H1 (cell line): Measurements from ENCODE around the gene OLFML2A. TPM values are rescaled to one million over a fixed set of nuclear protein-coding genes. Genes with fewer than 3 reads are reported as not detected.

Experiments
- CTCF ChIA-PET: fragments of 300-600 bp; sonication (Branson Sonifier 250); formaldehyde crosslinking; loops from one replicate; lab custom pipeline; 2021; ENCODE audit not compliant: partially characterized antibody; lab: Charles Lee
- POLR2A ChIA-PET: fragments of 300-600 bp; sonication (Branson Sonifier 250); formaldehyde crosslinking; loops from one replicate; lab custom pipeline; 2021; ENCODE audit warnings: inconsistent platforms; ENCODE audit not compliant: partially characterized antibody; lab: Charles Lee
- DNase-seq, 2 experiments: peaks; one replicate each; pipeline versions ENCODE4 v3.0.0 to v3.0.0-alpha.2; 2010 to 2022; ENCODE audit warnings: low spot score in 2 of 2, low read depth in 1 of 2, mixed read lengths in 1 of 2
- FAIRE-seq: peaks from 2 replicates; lab custom pipeline; 2011; peaks lifted over from hg19 to GRCh38; lab: Jason Lieb, UNC
- H2AFZ ChIP-seq: 2 replicates; pipeline ENCODE4 v1.8.1; 2012; ENCODE audit warnings: low read length, inconsistent platforms
- H2AK5ac ChIP-seq: 2 replicates; pipeline ENCODE4 v1.6.1; 2013; ENCODE audit warnings: low read depth, low read length
- H2BK120ac ChIP-seq: replicated peaks from 2 replicates; pipeline ENCODE3; 2013; ENCODE audit warnings: low read depth, low read length, inconsistent platforms
- H2BK12ac ChIP-seq: 2 replicates; pipeline ENCODE4 v1.6.1; 2013; ENCODE audit warnings: low read depth, low read length
- H2BK15ac ChIP-seq: 2 replicates; pipeline ENCODE4 v1.6.1; 2013; ENCODE audit warnings: low read length
- H2BK20ac ChIP-seq: 2 replicates; pipeline ENCODE4 v1.6.1; 2013; ENCODE audit warnings: low read length
- H2BK5ac ChIP-seq: 2 replicates; pipeline ENCODE4 v1.6.1; 2013; ENCODE audit warnings: low read depth, low read length
- H3K14ac ChIP-seq: 2 replicates; pipeline ENCODE4 v1.6.1; 2013; ENCODE audit warnings: inconsistent platforms; ENCODE audit not compliant: insufficient read length
- H3K18ac ChIP-seq: 2 replicates; pipeline ENCODE4 v1.6.1; 2013; ENCODE audit warnings: low read length; ENCODE audit errors: extremely low read depth
- H3K23ac ChIP-seq: 2 replicates; pipeline ENCODE4 v1.6.1; 2013; ENCODE audit warnings: inconsistent platforms; ENCODE audit not compliant: insufficient read length
- H3K23me2 ChIP-seq: 2 replicates; pipeline ENCODE4 v1.6.1; 2013; ENCODE audit warnings: low read depth, low read length
- H3K27ac ChIP-seq: 2 replicates; pipeline ENCODE4 v1.6.1; 2011; ENCODE audit warnings: low read depth, low read length, inconsistent platforms
- H3K27me3 ChIP-seq, 4 experiments: replicated peaks in 1 of 4; 1 replicate in 1 of 4; 2 replicates in 3 of 4; pipeline versions ENCODE4 v1.6.1 to v1.8.1; 2011 to 2013; ENCODE audit warnings: low read length in 3 of 4, mild to moderate bottlenecking in 3 of 4, inconsistent platforms in 2 of 4, mixed read lengths in 2 of 4, moderate library complexity in 1 of 4; ENCODE audit not compliant: control insufficient read depth in 3 of 4, insufficient read depth in 3 of 4; ENCODE audit errors: extremely low read depth in 1 of 4
- H3K36me3 ChIP-seq, 4 experiments: 2 replicates each; pipeline versions ENCODE4 v1.6.1 to v1.8.1; 2011 to 2013; ENCODE audit warnings: mild to moderate bottlenecking in 4 of 4, low read length in 3 of 4, moderate library complexity in 2 of 4, control low read depth in 1 of 4, inconsistent platforms in 1 of 4; ENCODE audit not compliant: insufficient read depth in 4 of 4, control insufficient read depth in 2 of 4
- H3K4ac ChIP-seq: replicated peaks from 2 replicates; pipeline ENCODE3; 2013; ENCODE audit warnings: low read length, low read depth, mixed read lengths, inconsistent platforms; ENCODE audit not compliant: insufficient read length
- H3K4me1 ChIP-seq, 4 experiments: replicated peaks in 1 of 4; 1 replicate in 1 of 4; 2 replicates in 3 of 4; pipeline versions ENCODE4 v1.6.1 to v1.8.1; 2011 to 2013; ENCODE audit warnings: low read length in 3 of 4, inconsistent platforms in 2 of 4, mixed read lengths in 1 of 4; ENCODE audit not compliant: insufficient read depth in 4 of 4, control insufficient read depth in 3 of 4
- H3K4me2 ChIP-seq, 2 experiments: 2 replicates each; pipeline versions ENCODE4 v1.6.1 to v1.8.1; 2011 to 2013; ENCODE audit warnings: low read depth in 2 of 2, low read length in 2 of 2, control low read depth in 1 of 2, inconsistent platforms in 1 of 2, mild to moderate bottlenecking in 1 of 2; ENCODE audit not compliant: insufficient read depth in 1 of 2
- H3K4me3 ChIP-seq, 4 experiments: fragments of 200-600, 300-600 bp in 1 of 4; sonication (generic), shearing (Covaris generic), sonication (Bioruptor Twin) in 1 of 4; 2 replicates each; pipeline versions ENCODE4 v1.5.1 to v1.8.1; 2011 to 2016; ENCODE audit warnings: low read length in 4 of 4, low read depth in 3 of 4, control low read depth in 2 of 4, inconsistent platforms in 2 of 4, mild to moderate bottlenecking in 2 of 4, mixed read lengths in 1 of 4, moderate library complexity in 1 of 4; ENCODE audit not compliant: insufficient read depth in 2 of 4; ENCODE audit errors: extremely low read depth in 1 of 4
- H3K56ac ChIP-seq: replicated peaks from 2 replicates; pipeline ENCODE3; 2013; ENCODE audit warnings: low read depth, mild to moderate bottlenecking, mixed read lengths, low read length, inconsistent platforms; ENCODE audit not compliant: insufficient read length
- H3K79me1 ChIP-seq: 2 replicates; pipeline ENCODE4 v1.6.1; 2013; ENCODE audit warnings: low read depth, low read length, control low read depth
- H3K79me2 ChIP-seq, 2 experiments: 2 replicates each; pipeline versions ENCODE4 v1.6.1 to v1.8.1; 2012 to 2013; ENCODE audit warnings: low read length in 2 of 2, mild to moderate bottlenecking in 2 of 2, inconsistent platforms in 1 of 2; ENCODE audit not compliant: insufficient read depth in 2 of 2, control insufficient read depth in 1 of 2
- H3K9ac ChIP-seq, 4 experiments: replicated peaks in 1 of 4; 1 replicate in 1 of 4; 2 replicates in 3 of 4; pipeline versions ENCODE4 v1.6.1 to v1.8.1; 2011 to 2013; ENCODE audit warnings: low read depth in 3 of 4, low read length in 3 of 4, control low read depth in 2 of 4, mild to moderate bottlenecking in 2 of 4, moderate library complexity in 2 of 4, inconsistent platforms in 1 of 4; ENCODE audit errors: extremely low read depth in 1 of 4
- H3K9me3 ChIP-seq, 2 experiments: 2 replicates each; pipeline versions ENCODE4 v1.6.1 to v1.8.1; 2012 to 2013; ENCODE audit warnings: mild to moderate bottlenecking in 2 of 2, moderate library complexity in 2 of 2, control low read depth in 1 of 2, inconsistent platforms in 1 of 2, low read depth in 1 of 2, low read length in 1 of 2, mixed read lengths in 1 of 2; ENCODE audit not compliant: insufficient read depth in 2 of 2
- H4K20me1 ChIP-seq, 2 experiments: replicated peaks in 1 of 2; 2 replicates each; pipeline versions ENCODE3 to v1.8.1; 2011 to 2013; ENCODE audit warnings: inconsistent platforms in 2 of 2, low read length in 2 of 2, mild to moderate bottlenecking in 1 of 2; ENCODE audit not compliant: insufficient read depth in 2 of 2, control insufficient read depth in 1 of 2
- H4K5ac ChIP-seq: 2 replicates; pipeline ENCODE4 v1.6.1; 2013; ENCODE audit warnings: low read length, low read depth, mixed read lengths, inconsistent platforms; ENCODE audit not compliant: insufficient read length
- H4K8ac ChIP-seq: 2 replicates; pipeline ENCODE4 v1.8.0; 2013; ENCODE audit warnings: mild to moderate bottlenecking, moderate library complexity, low read length, inconsistent platforms; ENCODE audit not compliant: insufficient read depth; ENCODE audit errors: extremely low read depth
- H4K91ac ChIP-seq: replicated peaks from 2 replicates; pipeline ENCODE3; 2013; ENCODE audit warnings: low read length, mixed read lengths, inconsistent platforms; ENCODE audit not compliant: insufficient read length
- BCL11A ChIP-seq, 2 experiments: IDR thresholded peaks; one replicate each; pipeline ENCODE4 v1.6.1; 2011; ENCODE audit warnings: low read depth in 2 of 2, low read length in 2 of 2, mild to moderate bottlenecking in 2 of 2
- EGR1 ChIP-seq: IDR thresholded peaks from 2 replicates; pipeline ENCODE4 v1.6.1; 2011; ENCODE audit warnings: low read depth, low read length, borderline replicate concordance
- KDM1A ChIP-seq: fragments of 200-600, 300-600 bp; sonication (generic); IDR thresholded peaks from 2 replicates; pipeline ENCODE4 v1.7.1; 2016; ENCODE audit warnings: mild to moderate bottlenecking, low read length, borderline replicate concordance
- POLR2AphosphoS5 ChIP-seq: IDR thresholded peaks from 2 replicates; pipeline ENCODE4 v1.6.1; 2011; ENCODE audit warnings: low read depth, low read length
- TAF1 ChIP-seq: IDR thresholded peaks from 2 replicates; pipeline ENCODE4 v1.6.1; 2011; ENCODE audit warnings: mild to moderate bottlenecking, low read depth, low read length
- TBP ChIP-seq: IDR thresholded peaks from 2 replicates; pipeline ENCODE4 v1.6.1; 2011; ENCODE audit warnings: low read depth, low read length, improper control_type of control experiment
- WGBS, 2 experiments: shearing (Covaris generic) in 1 of 2; methylation state at CpG; one replicate each; pipeline versions ENCODE4 v1.1.6 to v1.1.7; 2013 to 2015; ENCODE audit warnings: low lambda C conversion rate in 2 of 2, mixed read lengths in 2 of 2, inconsistent platforms in 1 of 2, low coverage in 1 of 2, missing lambda C conversion rate in 1 of 2; ENCODE audit not compliant: insufficient replicate concordance in 2 of 2, insufficient coverage in 1 of 2, insufficient read length in 1 of 2; ENCODE audit errors: extremely low coverage in 1 of 2, missing lambda C conversion rate in 1 of 2; 5-methylcytosine and 5-hydroxymethylcytosine counted together
- polyA plus RNA-seq, 7 experiments: library from polyadenylated mRNA; depleted of rRNA in 3 of 7; stranded (reverse) in 5 of 7; unstranded in 2 of 7; fragments of >200 nt in 5 of 7; fragments of 200-250 nt in 2 of 7; gene quantifications; 1 replicate in 5 of 7; 2 replicates in 1 of 7; 4 replicates in 1 of 7; pipeline versions ENCODE4 v1.2.1 to v1.2.3, GENCODE V29; 2011 to 2013; ENCODE audit warnings: missing spikeins in 2 of 7, mixed read lengths in 2 of 7
- total RNA-seq: library from RNA; stranded (reverse); fragmentation: NEBNext Ultra II Directional; extraction: Animal tissue kit (Norgen Biotek cat#: 25700); gene quantifications from 2 replicates; pipeline ENCODE4 v1.2.1, GENCODE V29; 2021

Gene OLFML2A
- total and polyA plus RNA-seq, 2 of the 8 experiments (the other 6 are each of a cell fraction or from before 2014, with no cell fraction given): 7.8 to 11.5 TPM

GRCh38 chr9:124786881-124787573 lies 10.1 kb downstream of the OLFML2A start:
- FAIRE-seq (no peak), DNase-seq (peak in 1 of 2 experiments; percentile 41)
- TF ChIP-seq TAF1 (no peak), POLR2AphosphoS5 (no peak), BCL11A (IDR thresholded peaks at IDR 0.05; ENCODE audit: low read depth in 2 of 2, low read length in 2 of 2) (no peak), EGR1 (no peak), TBP (no peak), KDM1A (peak; percentile 44; the same call in 1 of the 2 replicates)
- H2BK5ac ChIP-seq: no peak overlapping the region
- no peak overlapping the region for H3K27ac ChIP-seq
- H2BK20ac ChIP-seq: no peak overlapping the region
- no peak overlapping the region for H3K14ac ChIP-seq
- H4K91ac ChIP-seq: no peak overlapping the region
- H4K5ac ChIP-seq: no peak overlapping the region
- no peak overlapping the region for H3K23ac ChIP-seq
- no peak overlapping the region for H3K18ac ChIP-seq
- H3K4ac ChIP-seq: no peak overlapping the region
- H3K36me3 ChIP-seq: peaks cover 0 to 2% (median 0%) of the 10 kb centered on the region in 4 experiments; a peak in 1 of 8 replicates
- no peaks in the 10 kb centered on the region for H3K79me2 ChIP-seq
- no peaks in the 10 kb centered on the region for H3K23me2 ChIP-seq
- ChIA-PET CTCF (interaction anchor here (0.8 to 65.2 kb wide), 3 partner anchors 12 to 63 kb away, joined by 3 to 1529 read pairs (median 281); partner anchors contain the start of genes ARPC5L, NR6A1, OLFML2A and RPL35), POLR2A (interaction anchor here (0.6 kb wide), 2 partner anchors 111 to 627 kb away, joined by 3 read pairs; no protein-coding TSS in a partner anchor)
- H3K79me1 ChIP-seq: no peaks in the 10 kb centered on the region
- no peaks in the 10 kb centered on the region for H3K4me1 ChIP-seq
- no peak overlapping the region for H2BK12ac ChIP-seq
- H2AFZ ChIP-seq: no peak overlapping the region
- H4K20me1 ChIP-seq: no peaks in the 10 kb centered on the region
- WGBS, 2 experiments: 91% methylated on average over 20 of the region's 20 CpGs; no CpG with 5 or more reads in 1 of the 2 experiments
- no peak overlapping the region for H3K9ac ChIP-seq
- H3K4me2 ChIP-seq: no peak overlapping the region
- no peak overlapping the region for H2BK15ac ChIP-seq
- no peaks in the 10 kb centered on the region for H3K27me3 ChIP-seq
- no peak overlapping the region for H3K56ac ChIP-seq
- no peaks in the 10 kb centered on the region for H3K9me3 ChIP-seq
- no peak overlapping the region for H4K8ac ChIP-seq
- H2BK120ac ChIP-seq: no peak overlapping the region
- no peak overlapping the region for H3K4me3 ChIP-seq
- no peak overlapping the region for H2AK5ac ChIP-seq
